ENCODE results near the gene NDST1. TPM values are rescaled to one million over a fixed set of nuclear protein-coding genes. Genes with fewer than 3 reads are reported as not detected.
"Not testable (repeated sequence)": the region's sequence is repeated elsewhere in the genome, so short reads cannot be mapped to it uniquely, and the experiment has no call there.

NDST1 gene
- total RNA-seq, 2 experiments from 2014 or later: 9.5 to 26.6 TPM

DNA sequence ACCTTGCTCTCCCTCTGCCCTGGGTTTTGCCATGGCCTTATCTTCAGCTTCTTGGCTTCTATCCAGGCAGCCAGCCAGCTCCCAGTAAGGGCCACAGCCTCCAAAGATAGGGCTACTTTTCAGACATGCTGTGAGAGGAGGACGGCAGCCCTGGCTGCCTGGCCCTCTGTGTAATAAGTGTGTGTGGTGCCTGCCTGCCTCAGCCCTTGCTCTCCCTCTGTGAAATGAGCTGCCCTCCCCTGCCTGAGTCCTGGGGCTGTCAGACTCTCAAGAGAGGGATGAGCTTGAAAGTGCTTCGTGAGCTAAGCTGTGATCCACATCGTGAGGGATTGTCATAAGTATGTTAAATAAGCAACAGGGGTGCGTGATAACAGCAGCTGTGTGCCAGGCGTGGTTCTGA, 8.1 kb downstream of the NDST1 start:
- no TSS peak for BruUV-seq (replicated peaks)
- Histone ChIP-seq H2AFZ (ENCODE audit: low read length) (no peak overlapping the region), H3K4me2 (ENCODE audit: low read length) (no peak overlapping the region), H3K36me3 (ENCODE audit: insufficient read depth, low read length) (no peaks in the 10 kb centered on the region), H4K20me1 (ENCODE audit: insufficient read depth, low read length) (peaks cover 2% of the 10 kb centered on the region; the same call in 1 of the 2 replicates), H3K9me3 (ENCODE audit: low read length) (no peaks in the 10 kb centered on the region), H3K9me2 (ENCODE audit: insufficient read depth, low read length) (no peaks in the 10 kb centered on the region), H3K79me2 (ENCODE audit: insufficient read depth, low read depth, low read length) (no peaks in the 10 kb centered on the region), H3K27ac (ENCODE audit: low read depth, low read length, poor library complexity, severe bottlenecking) (no peak overlapping the region), H3K4me3 (ENCODE audit: low read depth, low read length, poor library complexity, severe bottlenecking) (no peak overlapping the region), H3K4me1 (ENCODE audit: insufficient read depth, low read length, poor library complexity, severe bottlenecking) (peaks cover 30% of the 10 kb centered on the region)
- POLR2A ChIA-PET: interaction anchor here (1.0 to 1.4 kb wide), 2 partner anchors 14 to 17 kb away, joined by 4 read pairs; no protein-coding TSS in a partner anchor
- intact Hi-C loops (cut with micrococcal nuclease; ENCODE audit: unreplicated experiment): no loop called here
- TF ChIP-seq EZH2phosphoT487 (IDR thresholded peaks at IDR 0.05; ENCODE audit: borderline replicate concordance, low read depth, low read length): no peak
- TF ChIP-seq, protein P1, sequence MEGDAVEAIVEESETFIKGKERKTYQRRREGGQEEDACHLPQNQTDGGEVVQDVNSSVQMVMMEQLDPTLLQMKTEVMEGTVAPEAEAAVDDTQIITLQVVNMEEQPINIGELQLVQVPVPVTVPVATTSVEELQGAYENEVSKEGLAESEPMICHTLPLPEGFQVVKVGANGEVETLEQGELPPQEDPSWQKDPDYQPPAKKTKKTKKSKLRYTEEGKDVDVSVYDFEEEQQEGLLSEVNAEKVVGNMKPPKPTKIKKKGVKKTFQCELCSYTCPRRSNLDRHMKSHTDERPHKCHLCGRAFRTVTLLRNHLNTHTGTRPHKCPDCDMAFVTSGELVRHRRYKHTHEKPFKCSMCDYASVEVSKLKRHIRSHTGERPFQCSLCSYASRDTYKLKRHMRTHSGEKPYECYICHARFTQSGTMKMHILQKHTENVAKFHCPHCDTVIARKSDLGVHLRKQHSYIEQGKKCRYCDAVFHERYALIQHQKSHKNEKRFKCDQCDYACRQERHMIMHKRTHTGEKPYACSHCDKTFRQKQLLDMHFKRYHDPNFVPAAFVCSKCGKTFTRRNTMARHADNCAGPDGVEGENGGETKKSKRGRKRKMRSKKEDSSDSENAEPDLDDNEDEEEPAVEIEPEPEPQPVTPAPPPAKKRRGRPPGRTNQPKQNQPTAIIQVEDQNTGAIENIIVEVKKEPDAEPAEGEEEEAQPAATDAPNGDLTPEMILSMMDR (conservative IDR thresholded peaks at IDR 0.05; ENCODE audit: low read length): no peak
- CTCF ChIA-PET (ENCODE audit: unreplicated experiment): interaction anchor here (2.6 kb wide), 1 partner anchor 26 kb away, joined by 9 read pairs; no protein-coding TSS in a partner anchor
- no peak for DNase-seq (ENCODE audit: low spot score)

DNA sequence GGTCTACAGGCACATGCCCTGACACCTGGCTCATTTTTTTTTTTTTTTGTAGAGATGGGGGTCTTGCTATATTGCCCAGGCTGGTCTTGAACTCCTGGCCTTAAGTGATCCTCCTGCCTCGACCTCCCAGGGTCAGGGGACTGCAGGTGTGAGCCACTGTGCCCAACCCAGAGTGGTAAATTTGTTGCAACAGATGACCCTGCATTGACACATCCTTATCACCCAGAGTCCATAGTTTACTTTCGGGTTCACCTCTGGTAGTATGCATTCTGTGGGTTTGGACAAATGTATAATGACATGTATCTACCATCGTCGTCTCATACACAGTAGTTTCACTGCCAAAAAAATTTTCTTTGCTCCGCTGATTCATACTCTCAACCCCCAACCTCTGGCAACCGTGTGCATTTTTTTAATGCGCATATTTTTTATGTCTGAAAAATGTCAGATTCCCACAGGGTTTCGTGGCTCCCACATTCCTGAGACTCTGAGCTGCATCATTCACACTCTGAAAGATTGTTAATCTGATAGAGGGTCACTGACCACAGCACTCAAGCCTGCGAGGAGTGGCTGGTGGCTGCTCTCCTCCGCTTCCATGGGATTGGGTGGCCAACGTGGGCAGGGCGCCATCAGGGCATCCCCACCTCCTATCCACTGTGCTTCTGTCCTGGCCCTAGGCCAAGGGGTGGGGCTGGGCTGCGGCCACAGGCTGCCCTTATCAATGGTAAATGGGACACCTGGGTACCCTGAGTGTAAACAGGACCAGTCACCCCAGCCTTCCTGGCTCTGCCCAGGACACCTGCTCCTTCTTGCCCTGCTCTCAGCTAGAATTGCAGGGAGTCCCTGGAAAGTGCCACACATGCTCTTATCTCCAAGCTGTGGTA, 9.6 kb downstream of the NDST1 start:
- ChIA-PET POLR2A (interaction anchor here (1.4 to 3.6 kb wide), 2 partner anchors 18 to 28 kb away, joined by 4 to 13 read pairs; no protein-coding TSS in a partner anchor), CTCF (ENCODE audit: unreplicated experiment) (interaction anchor here (1.0 to 2.6 kb wide), 2 partner anchors 11 to 27 kb away, joined by 4 to 9 read pairs; no protein-coding TSS in a partner anchor)
- H3K4me2 ChIP-seq (ENCODE audit: low read length): peak overlapping the region; percentile 4; the same call in 1 of the 2 replicates
- H3K9me3 ChIP-seq (ENCODE audit: low read length): no peaks in the 10 kb centered on the region
- H3K79me2 ChIP-seq (ENCODE audit: insufficient read depth, low read depth, low read length): no peaks in the 10 kb centered on the region
- H3K36me3 ChIP-seq (ENCODE audit: insufficient read depth, low read length): no peaks in the 10 kb centered on the region
- H3K27ac ChIP-seq (ENCODE audit: low read depth, low read length, poor library complexity, severe bottlenecking): no peak overlapping the region
- H3K4me3 ChIP-seq (ENCODE audit: low read depth, low read length, poor library complexity, severe bottlenecking): no peak overlapping the region
- no TSS peak for BruUV-seq (replicated peaks)
- H2AFZ ChIP-seq (ENCODE audit: low read length): no peak overlapping the region
- DNase-seq (ENCODE audit: low spot score): no peak
- intact Hi-C loops (cut with micrococcal nuclease; ENCODE audit: unreplicated experiment): no loop called here
- H3K4me1 ChIP-seq (ENCODE audit: insufficient read depth, low read length, poor library complexity, severe bottlenecking): peaks cover 33% of the 10 kb centered on the region
- no peak for TF ChIP-seq EZH2phosphoT487 (IDR thresholded peaks at IDR 0.05; ENCODE audit: borderline replicate concordance, low read depth, low read length)
- TF ChIP-seq, protein P1 (conservative IDR thresholded peaks at IDR 0.05; ENCODE audit: low read length): no peak
- no peaks in the 10 kb centered on the region for H3K9me2 ChIP-seq (ENCODE audit: insufficient read depth, low read length)
- H4K20me1 ChIP-seq (ENCODE audit: insufficient read depth, low read length): no peaks in the 10 kb centered on the region

- H3K79me2 ChIP-seq (ENCODE audit: insufficient read depth, low read depth, low read length); H3K36me3 ChIP-seq (ENCODE audit: insufficient read depth, low read length); H2AFZ ChIP-seq (ENCODE audit: low read length); H3K9me2 ChIP-seq (ENCODE audit: insufficient read depth, low read length); BruUV-seq (replicated peaks); H4K20me1 ChIP-seq (ENCODE audit: insufficient read depth, low read length); intact Hi-C loops (cut with micrococcal nuclease; ENCODE audit: unreplicated experiment); H3K4me3 ChIP-seq (ENCODE audit: low read depth, low read length, poor library complexity, severe bottlenecking); H3K9me3 ChIP-seq (ENCODE audit: low read length); DNase-seq (ENCODE audit: low spot score): not testable (repeated sequence)
- ChIA-PET POLR2A (interaction anchor here (3.6 kb wide), 1 partner anchor 29 kb away, joined by 13 read pairs; no protein-coding TSS in a partner anchor), CTCF (ENCODE audit: unreplicated experiment) (interaction anchor here (0.6 to 2.6 kb wide), 3 partner anchors 28 to 272 kb away, joined by 3 to 9 read pairs (median 5); no protein-coding TSS in a partner anchor)
- H3K4me2 ChIP-seq (ENCODE audit: low read length): peak overlapping the region; percentile 4; the same call in 1 of the 2 replicates
- H3K4me1 ChIP-seq (ENCODE audit: insufficient read depth, low read length, poor library complexity, severe bottlenecking): peaks cover 48% of the 10 kb centered on the region
- H3K27ac ChIP-seq (ENCODE audit: low read depth, low read length, poor library complexity, severe bottlenecking): peak overlapping the region; percentile 6
Observed at GRCh38 chr5:150518712-150519559, 11.0 kb downstream of the NDST1 start.
